Endothelial cell of umbilical vein (primary cell): ENCODE data around the gene NUP205. TPM values are rescaled to one million over a fixed set of nuclear protein-coding genes. Genes with fewer than 3 reads are reported as not detected.

Source experiments
- BruUV-seq: library from RNA; stranded (reverse); fragments of 400-500 nt; replicated peaks from 2 replicates; lab custom pipeline; 2021; lab: Mats Ljungman, UMichigan
- CTCF ChIA-PET: fragments of 300-600, 350-600 bp; sonication (Branson Sonifier 250); formaldehyde crosslinking; loops from one replicate; lab custom pipeline; 2021; ENCODE audit warnings: antibody characterized with exemption, inconsistent platforms; lab: Charles Lee
- POLR2A ChIA-PET: fragments of 300-600, 350-600 bp; sonication (Branson Sonifier 250); formaldehyde crosslinking; loops from one replicate; lab custom pipeline; 2021; ENCODE audit warnings: antibody characterized with exemption, inconsistent platforms; lab: Charles Lee
- DNase-seq: peaks from one replicate; pipeline ENCODE4 v3.0.0-alpha.2; 2011; ENCODE audit warnings: low read depth, low spot score
- FAIRE-seq: peaks from 2 replicates; lab custom pipeline; 2011; peaks lifted over from hg19 to GRCh38; lab: Jason Lieb, UNC
- H2AFZ ChIP-seq: 2 replicates; pipeline ENCODE4 v1.6.0; 2012; ENCODE audit warnings: low read depth, low read length, control low read depth, inconsistent platforms
- H3K27ac ChIP-seq: 2 replicates; pipeline ENCODE4 v1.5.1; 2011; ENCODE audit warnings: low read depth, mild to moderate bottlenecking, control low read depth, low read length, moderate library complexity; ENCODE audit not compliant: insufficient read depth
- H3K27me3 ChIP-seq, 2 experiments: 2 replicates each; pipeline versions ENCODE4 v1.6.0 to v1.6.1; 2011; ENCODE audit warnings: low read length in 2 of 2, mixed read lengths in 1 of 2; ENCODE audit not compliant: control insufficient read depth in 2 of 2, insufficient read depth in 2 of 2
- H3K36me3 ChIP-seq, 2 experiments: 2 replicates in 1 of 2; 3 replicates in 1 of 2; pipeline ENCODE4 v1.5.1; 2011; ENCODE audit warnings: low read length in 2 of 2, mild to moderate bottlenecking in 1 of 2, moderate library complexity in 1 of 2; ENCODE audit not compliant: control insufficient read depth in 2 of 2, insufficient read depth in 2 of 2; ENCODE audit errors: extremely low read depth in 1 of 2
- H3K4me1 ChIP-seq: 3 replicates; pipeline ENCODE4 v1.5.1; 2011; ENCODE audit warnings: mild to moderate bottlenecking, low read length; ENCODE audit not compliant: control insufficient read depth, insufficient read depth; ENCODE audit errors: extremely low read depth
- H3K4me2 ChIP-seq: 2 replicates; pipeline ENCODE4 v1.6.1; 2011; ENCODE audit warnings: low read length, control low read depth, mixed read lengths; ENCODE audit not compliant: insufficient read depth
- H3K4me3 ChIP-seq, 3 experiments: fragments of 200-600 bp in 1 of 3; sonication (generic), shearing (Covaris generic) in 1 of 3; replicated peaks in 1 of 3; 2 replicates each; pipeline ENCODE4 v1.5.1; 2011 to 2016; ENCODE audit warnings: control low read depth in 3 of 3, low read length in 3 of 3, mild to moderate bottlenecking in 2 of 3, inconsistent platforms in 1 of 3, low read depth in 1 of 3, moderate library complexity in 1 of 3; ENCODE audit not compliant: insufficient read depth in 1 of 3
- H3K79me2 ChIP-seq: 2 replicates; pipeline ENCODE4 v1.6.0; 2012; ENCODE audit warnings: low read length, inconsistent platforms; ENCODE audit not compliant: control insufficient read depth, insufficient read depth
- H3K9ac ChIP-seq: replicated peaks from 2 replicates; pipeline ENCODE3; 2011; ENCODE audit warnings: low read length, control low read depth; ENCODE audit not compliant: insufficient read depth; ENCODE audit errors: extremely low read depth
- H3K9me1 ChIP-seq: replicated peaks from 3 replicates; pipeline ENCODE4 v1.6.0; 2011; ENCODE audit warnings: mild to moderate bottlenecking, low read length; ENCODE audit not compliant: control insufficient read depth, insufficient read depth; ENCODE audit errors: extremely low read depth
- H3K9me3 ChIP-seq: replicated peaks from 2 replicates; pipeline ENCODE4 v1.5.1; 2012; ENCODE audit warnings: low read length, inconsistent platforms; ENCODE audit not compliant: control insufficient read depth, insufficient read depth
- H4K20me1 ChIP-seq: replicated peaks from 2 replicates; pipeline ENCODE3; 2011; ENCODE audit warnings: mild to moderate bottlenecking, low read length; ENCODE audit not compliant: control insufficient read depth, insufficient read depth; ENCODE audit errors: extremely low read depth
- EZH2 ChIP-seq: IDR thresholded peaks from 2 replicates; pipeline ENCODE4 v1.6.1; 2012; ENCODE audit warnings: borderline replicate concordance, low read depth, mild to moderate bottlenecking, moderate library complexity, low read length, inconsistent platforms; ENCODE audit not compliant: severe bottlenecking
- FOS ChIP-seq: IDR thresholded peaks from 2 replicates; pipeline ENCODE4 v1.6.1; 2011; ENCODE audit warnings: mild to moderate bottlenecking, low read length, moderate library complexity, borderline replicate concordance; ENCODE audit not compliant: insufficient read depth
- GATA2 ChIP-seq: IDR thresholded peaks from 2 replicates; pipeline ENCODE4 v1.7.0; 2011; ENCODE audit warnings: low read depth, mild to moderate bottlenecking, moderate library complexity, mixed read lengths, low read length; ENCODE audit not compliant: insufficient read length, insufficient read depth
- JUN ChIP-seq: IDR thresholded peaks from 2 replicates; pipeline ENCODE4 v1.6.1; 2011; ENCODE audit warnings: borderline replicate concordance, low read depth; ENCODE audit not compliant: insufficient read length, insufficient read depth
- MYC ChIP-seq: IDR thresholded peaks from one replicate; pipeline ENCODE4 v1.6.1; 2011; ENCODE audit warnings: mild to moderate bottlenecking, low read depth, low read length
- POLR2A ChIP-seq: IDR thresholded peaks from 2 replicates; pipeline ENCODE4 v1.6.1; 2012; ENCODE audit warnings: low read depth, mild to moderate bottlenecking, control low read depth, low read length
- POLR2AphosphoS5 ChIP-seq: IDR thresholded peaks from 2 replicates; pipeline ENCODE4 v1.6.1; 2012; ENCODE audit warnings: low read depth, mild to moderate bottlenecking, control low read depth, low read length, moderate library complexity; ENCODE audit not compliant: insufficient read depth
- dilution Hi-C: fragments of 300-500 bp; cut with MboI; formaldehyde crosslinking; loops from one replicate; pipeline ENCODE4 v1.15.0; 2019; ENCODE audit warnings: low sequenced_read_pairs; ENCODE audit not compliant: extremely low pct_ligation_motif_present
- intact Hi-C: fragments of 100-400 bp; cut with micrococcal nuclease; formaldehyde crosslinking; loops from one replicate; pipeline ENCODE4 v1.10.0; 2022
- polyA plus RNA-seq, 4 experiments: library from polyadenylated mRNA; depleted of rRNA in 3 of 4; stranded (reverse) in 3 of 4; unstranded in 1 of 4; fragments of >200 nt; gene quantifications; 2 replicates each; pipeline versions ENCODE4 v1.2.1 to v1.2.3, GENCODE V29; 2011 to 2012; ENCODE audit warnings: missing spikeins in 1 of 4
- total RNA-seq: library from RNA; stranded (reverse); gene quantifications from 2 replicates; pipeline ENCODE4 v1.2.3, GENCODE V29; 2021
- TF ChIP-seq, protein P1 (sequence below), 2 donors: IDR thresholded peaks; 1 replicate in 1 of 2; 2 replicates in 1 of 2; pipeline ENCODE4 v1.5.1; 2011; ENCODE audit warnings: low read length in 2 of 2, mild to moderate bottlenecking in 2 of 2, moderate library complexity in 2 of 2, control low read depth in 1 of 2, inconsistent platforms in 1 of 2, low read depth in 1 of 2; ENCODE audit not compliant: insufficient read depth in 1 of 2; ENCODE audit errors: extremely low read depth in 1 of 2
- TF ChIP-seq, protein P2 (sequence below): IDR thresholded peaks from 2 replicates; pipeline ENCODE4 v1.6.1; 2011; ENCODE audit not compliant: insufficient read depth, insufficient read length

Gene NUP205
- total and polyA plus RNA-seq, 2 donors (not counting 3 experiments of a cell fraction or from before 2014, with no cell fraction given): 48.8 to 81.3 TPM

DNA sequence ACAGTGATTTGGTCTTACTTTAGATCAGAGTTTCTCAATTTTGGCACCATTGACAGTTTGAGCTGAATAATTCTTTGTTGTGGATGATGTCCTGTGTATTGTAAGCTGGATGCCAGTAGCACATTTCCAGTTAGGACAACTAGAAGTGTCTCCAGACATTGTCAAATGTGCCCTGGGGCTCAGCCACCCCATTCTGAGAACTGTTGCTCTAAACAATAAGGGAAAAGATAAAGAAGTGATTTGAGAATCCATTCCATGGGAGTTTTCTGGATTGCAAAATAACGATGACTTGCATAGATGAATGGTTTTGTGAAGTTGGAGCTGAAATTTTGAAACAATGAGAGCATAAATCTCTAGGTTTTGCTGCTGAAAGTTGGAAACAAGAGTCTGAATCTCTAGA is 44.6 kb downstream of the NUP205 start:
- Histone ChIP-seq H3K27ac (no peak overlapping the region), H3K4me3 (no peak overlapping the region), H3K4me2 (no peak overlapping the region), H3K9me1 (no peaks in the 10 kb centered on the region), H3K9me3 (no peaks in the 10 kb centered on the region), H3K9ac (no peak overlapping the region), H4K20me1 (no peaks in the 10 kb centered on the region), H3K4me1 (no peaks in the 10 kb centered on the region), H2AFZ (no peak overlapping the region), H3K27me3 (no peaks in the 10 kb centered on the region), H3K36me3 (peaks cover 9 to 44% of the 10 kb centered on the region in 2 experiments), H3K79me2 (no peaks in the 10 kb centered on the region)
- no TSS peak for BruUV-seq
- intact Hi-C loops (no loop called here), dilution Hi-C loops (no loop called here)
- ChIA-PET CTCF (interaction anchor here (0.8 to 1.3 kb wide), 4 partner anchors 17 to 328 kb away, joined by 3 to 6 read pairs (median 4); no protein-coding TSS in a partner anchor), POLR2A (no interaction called here)
- no peak for TF ChIP-seq POLR2A
- TF ChIP-seq, protein P1, sequence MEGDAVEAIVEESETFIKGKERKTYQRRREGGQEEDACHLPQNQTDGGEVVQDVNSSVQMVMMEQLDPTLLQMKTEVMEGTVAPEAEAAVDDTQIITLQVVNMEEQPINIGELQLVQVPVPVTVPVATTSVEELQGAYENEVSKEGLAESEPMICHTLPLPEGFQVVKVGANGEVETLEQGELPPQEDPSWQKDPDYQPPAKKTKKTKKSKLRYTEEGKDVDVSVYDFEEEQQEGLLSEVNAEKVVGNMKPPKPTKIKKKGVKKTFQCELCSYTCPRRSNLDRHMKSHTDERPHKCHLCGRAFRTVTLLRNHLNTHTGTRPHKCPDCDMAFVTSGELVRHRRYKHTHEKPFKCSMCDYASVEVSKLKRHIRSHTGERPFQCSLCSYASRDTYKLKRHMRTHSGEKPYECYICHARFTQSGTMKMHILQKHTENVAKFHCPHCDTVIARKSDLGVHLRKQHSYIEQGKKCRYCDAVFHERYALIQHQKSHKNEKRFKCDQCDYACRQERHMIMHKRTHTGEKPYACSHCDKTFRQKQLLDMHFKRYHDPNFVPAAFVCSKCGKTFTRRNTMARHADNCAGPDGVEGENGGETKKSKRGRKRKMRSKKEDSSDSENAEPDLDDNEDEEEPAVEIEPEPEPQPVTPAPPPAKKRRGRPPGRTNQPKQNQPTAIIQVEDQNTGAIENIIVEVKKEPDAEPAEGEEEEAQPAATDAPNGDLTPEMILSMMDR (IDR thresholded peaks at IDR 0.05; ENCODE audit: extremely low read depth in 1 of 2, insufficient read depth in 1 of 2, low read depth in 1 of 2, low read length in 2 of 2): no peak
- no peak for TF ChIP-seq JUN
- TF ChIP-seq POLR2AphosphoS5: no peak
- TF ChIP-seq EZH2: no peak
- no peak for TF ChIP-seq GATA2
- TF ChIP-seq FOS: no peak
- TF ChIP-seq, protein P2, sequence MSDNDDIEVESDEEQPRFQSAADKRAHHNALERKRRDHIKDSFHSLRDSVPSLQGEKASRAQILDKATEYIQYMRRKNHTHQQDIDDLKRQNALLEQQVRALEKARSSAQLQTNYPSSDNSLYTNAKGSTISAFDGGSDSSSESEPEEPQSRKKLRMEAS: no peak
- TF ChIP-seq MYC: no peak
- FAIRE-seq (no peak), DNase-seq (no peak)
